Measurements from ENCODE around the gene FTO.
A peak's percentile ranks its signal among the peaks of the same experiment; 100 is the strongest.

DNA sequence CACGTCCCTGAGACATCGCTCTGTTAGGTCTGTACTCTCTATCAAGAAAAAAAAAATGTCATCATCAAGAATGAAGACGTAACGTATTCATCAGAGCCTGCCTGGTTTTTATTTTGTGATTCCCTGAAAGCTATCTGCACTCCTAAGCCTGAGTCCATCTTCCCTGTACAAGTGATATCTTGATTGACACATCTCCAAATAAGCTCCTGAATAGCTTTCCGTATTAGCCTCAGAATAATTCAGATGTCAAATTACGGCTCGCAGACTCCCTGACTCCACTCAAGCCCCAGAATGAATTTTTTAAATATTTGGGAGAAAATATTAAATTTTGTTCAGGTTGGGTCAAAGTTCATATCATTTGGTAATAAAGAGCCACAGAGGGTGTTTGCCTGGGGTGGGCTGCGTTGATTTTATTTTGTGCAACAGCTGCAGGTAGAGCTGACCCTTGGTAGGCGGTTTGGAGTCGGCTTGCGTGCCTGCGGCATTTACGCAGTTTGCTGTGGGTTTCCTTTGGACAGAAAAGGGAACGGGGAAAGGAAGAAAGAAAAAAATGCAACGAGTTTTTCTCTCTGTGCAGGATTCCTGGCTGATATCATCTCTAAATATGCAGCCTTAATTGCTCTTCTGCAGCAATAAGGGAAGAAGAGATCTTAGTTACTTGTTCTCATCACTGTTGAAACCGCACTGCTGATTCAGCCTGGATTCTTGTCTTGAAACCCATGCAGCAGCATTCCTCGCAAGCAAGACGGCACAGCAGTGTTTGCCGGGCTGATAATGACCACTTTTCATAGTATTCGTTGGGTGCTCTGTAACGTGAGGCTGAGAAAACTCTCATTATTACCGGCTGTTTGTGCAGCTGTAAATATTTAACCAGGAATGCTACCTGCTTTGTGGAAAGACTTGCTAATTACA is 467.9 kb downstream of the FTO start:
- no peak for TF ChIP-seq ASH2L (IDR thresholded peaks at IDR 0.05; ENCODE audit: insufficient read length, low read depth, low read length)
- TF ChIP-seq, protein P1, sequence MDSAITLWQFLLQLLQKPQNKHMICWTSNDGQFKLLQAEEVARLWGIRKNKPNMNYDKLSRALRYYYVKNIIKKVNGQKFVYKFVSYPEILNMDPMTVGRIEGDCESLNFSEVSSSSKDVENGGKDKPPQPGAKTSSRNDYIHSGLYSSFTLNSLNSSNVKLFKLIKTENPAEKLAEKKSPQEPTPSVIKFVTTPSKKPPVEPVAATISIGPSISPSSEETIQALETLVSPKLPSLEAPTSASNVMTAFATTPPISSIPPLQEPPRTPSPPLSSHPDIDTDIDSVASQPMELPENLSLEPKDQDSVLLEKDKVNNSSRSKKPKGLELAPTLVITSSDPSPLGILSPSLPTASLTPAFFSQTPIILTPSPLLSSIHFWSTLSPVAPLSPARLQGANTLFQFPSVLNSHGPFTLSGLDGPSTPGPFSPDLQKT (CRISPR knock-in tag; IDR thresholded peaks at IDR 0.05; ENCODE audit: borderline replicate concordance): no peak
- no peak for TF ChIP-seq SP2 (CRISPR knock-in tag; IDR thresholded peaks at IDR 0.05)
- no peak for TF ChIP-seq CREB1 (IDR thresholded peaks at IDR 0.05)
- 0 out of 2 replicates have a peak, but pooled peaks have one; percentile 16 for TF ChIP-seq CREB1 (CRISPR knock-in tag; IDR thresholded peaks at IDR 0.05)
- TF ChIP-seq TAF1 (CRISPR knock-in tag; IDR thresholded peaks at IDR 0.05): 0 out of 2 replicates have a peak, but pooled peaks have one; percentile 33
- TF ChIP-seq, protein P2, sequence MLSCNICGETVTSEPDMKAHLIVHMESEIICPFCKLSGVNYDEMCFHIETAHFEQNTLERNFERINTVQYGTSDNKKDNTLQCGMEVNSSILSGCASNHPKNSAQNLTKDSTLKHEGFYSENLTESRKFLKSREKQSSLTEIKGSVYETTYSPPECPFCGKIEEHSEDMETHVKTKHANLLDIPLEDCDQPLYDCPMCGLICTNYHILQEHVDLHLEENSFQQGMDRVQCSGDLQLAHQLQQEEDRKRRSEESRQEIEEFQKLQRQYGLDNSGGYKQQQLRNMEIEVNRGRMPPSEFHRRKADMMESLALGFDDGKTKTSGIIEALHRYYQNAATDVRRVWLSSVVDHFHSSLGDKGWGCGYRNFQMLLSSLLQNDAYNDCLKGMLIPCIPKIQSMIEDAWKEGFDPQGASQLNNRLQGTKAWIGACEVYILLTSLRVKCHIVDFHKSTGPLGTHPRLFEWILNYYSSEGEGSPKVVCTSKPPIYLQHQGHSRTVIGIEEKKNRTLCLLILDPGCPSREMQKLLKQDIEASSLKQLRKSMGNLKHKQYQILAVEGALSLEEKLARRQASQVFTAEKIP (CRISPR knock-in tag; IDR thresholded peaks at IDR 0.05; ENCODE audit: borderline replicate concordance): no peak
